Uterus (tissue), 2 donors: Measurements from ENCODE around the gene ATP6V1C2.

ENCODE experiments used
- CTCF ChIP-seq, 4 experiments: fragments of 200-600 bp in 2 of 4; fragments of 450-650 bp in 2 of 4; sonication (generic) in 2 of 4; IDR thresholded peaks; one replicate each; pipeline ENCODE4 v1.5.1; 2016 to 2019; ENCODE audit warnings: antibody characterized with exemption in 4 of 4, mild to moderate bottlenecking in 2 of 4, moderate library complexity in 1 of 4
- POLR2A ChIP-seq, 2 donors: fragments of 450-650 bp; IDR thresholded peaks; one replicate each; pipeline ENCODE4 v1.6.1; 2016; ENCODE audit warnings: antibody characterized with exemption in 2 of 2, mild to moderate bottlenecking in 1 of 2, moderate library complexity in 1 of 2

GRCh38 chr2:10700078-10700803, 21.2 kb upstream of the ATP6V1C2 start:
- no peak for TF ChIP-seq CTCF (IDR thresholded peaks at IDR 0.05)
- no peak for TF ChIP-seq POLR2A (IDR thresholded peaks at IDR 0.05)
